Renal cortical epithelial cell (primary cell): ENCODE results near the gene GET4. TPM values are rescaled to one million over a fixed set of nuclear protein-coding genes. Genes with fewer than 3 reads are reported as not detected.
A peak's percentile ranks its signal among the peaks of the same experiment; 100 is the strongest.
"Not testable (repeated sequence)": the region's sequence is repeated elsewhere in the genome, so short reads cannot be mapped to it uniquely, and the experiment has no call there.

Source experiments
- DNase-seq: peaks from one replicate; pipeline ENCODE4 v3.0.0-alpha.2; 2011; ENCODE audit warnings: low read depth
- total RNA-seq: library from RNA; depleted of rRNA; stranded (reverse); fragments of >200 nt; gene quantifications from 2 replicates; pipeline ENCODE4 v1.2.3, GENCODE V29; 2014

The GET4 gene
- total RNA-seq, 1 donor from 2014 or later, result 30.7 TPM

DNA sequence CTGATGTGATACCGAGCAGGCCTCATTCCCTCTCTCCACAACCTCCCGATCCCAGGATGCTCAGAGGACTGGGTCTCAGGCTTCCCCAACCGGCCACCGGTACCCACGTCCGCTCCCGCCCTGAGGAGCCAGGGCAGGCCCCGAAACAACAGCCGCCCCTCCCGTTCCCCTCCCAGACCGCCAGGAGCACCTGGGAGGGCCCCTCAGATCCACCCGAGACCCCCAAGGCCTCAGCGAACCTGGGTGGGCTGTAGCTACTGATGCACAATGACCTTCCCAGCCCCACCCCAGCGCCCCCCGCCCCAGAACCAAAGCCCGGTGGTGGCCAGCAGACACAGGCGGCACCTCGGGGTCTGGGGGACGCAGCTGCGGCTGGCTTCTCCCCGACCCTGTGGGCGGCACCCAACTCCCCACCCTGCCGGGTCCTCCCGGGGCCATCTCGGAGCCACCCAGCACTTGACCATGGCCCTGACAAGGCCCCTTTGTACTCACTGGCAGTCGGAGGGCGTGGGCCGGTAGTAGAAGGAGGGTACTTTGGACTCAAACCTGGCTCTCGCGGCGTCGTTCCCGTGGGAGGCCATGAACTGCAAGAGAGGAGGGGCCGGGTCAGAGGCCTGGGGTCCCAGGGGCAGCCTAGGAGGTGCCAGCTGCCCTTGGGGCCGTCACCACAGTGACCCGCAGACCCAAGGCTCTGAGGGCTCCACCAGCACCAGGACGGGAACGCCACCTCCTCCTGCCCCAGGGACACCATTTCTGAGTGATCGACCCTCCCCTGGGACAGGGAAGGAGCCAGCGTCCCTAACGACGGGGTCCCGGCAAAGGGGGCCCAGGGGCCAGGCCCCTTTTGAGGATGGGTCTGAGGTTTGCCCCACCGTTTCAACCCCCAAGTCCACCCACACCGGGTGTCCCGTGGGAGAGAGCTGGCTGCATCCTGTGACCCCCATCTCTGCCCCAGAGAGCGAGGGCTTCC is 50.0 kb downstream of the GET4 start:
- no peak for DNase-seq

- no peak for DNase-seq
Measured at GRCh38 chr7:927031-927671, 50.8 kb downstream of the GET4 start.

DNA sequence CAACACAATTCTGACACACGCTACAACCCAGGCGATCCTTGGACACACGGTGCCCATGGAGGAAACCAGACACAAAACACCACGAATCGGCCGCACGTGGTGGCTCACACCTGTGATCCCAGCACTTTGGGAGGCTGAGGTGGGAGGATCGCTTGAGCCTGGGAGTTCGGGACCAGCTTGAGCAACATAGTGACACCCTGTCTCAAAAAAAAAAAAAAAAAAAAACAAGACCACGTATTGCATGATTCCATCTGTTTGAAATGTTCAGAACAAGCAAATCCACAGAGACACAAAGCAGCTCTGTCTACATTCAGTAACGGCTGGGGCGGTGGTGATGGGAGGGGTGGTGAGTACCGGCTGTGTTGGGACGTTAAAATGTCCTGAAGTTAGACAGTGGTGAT is 53.0 kb downstream of the GET4 start:
- DNase-seq, result no peak

GRCh38 chr7:930975-931758 is 54.8 kb downstream of the GET4 start:
- DNase-seq, result no peak

GRCh38 chr7:931871-932650 is 55.7 kb downstream of the GET4 start:
- DNase-seq, result no peak

DNA sequence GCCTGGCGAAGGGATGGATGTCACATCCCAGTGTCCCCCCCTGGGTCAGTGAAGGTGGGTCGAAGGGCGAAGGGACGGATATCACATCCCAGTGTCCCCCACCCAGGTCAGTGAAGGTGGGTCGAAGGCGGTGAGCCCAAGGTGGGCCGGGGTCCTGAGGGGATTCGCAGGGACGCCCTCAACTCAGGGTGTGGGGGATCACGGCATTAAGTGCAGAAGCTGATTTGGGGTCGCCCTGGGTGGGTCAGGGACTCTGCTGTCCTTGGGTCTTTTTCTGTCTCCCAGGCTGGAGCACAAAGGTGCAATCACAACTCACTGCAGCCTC is 56.3 kb downstream of the GET4 start:
- DNase-seq, result no peak

DNA sequence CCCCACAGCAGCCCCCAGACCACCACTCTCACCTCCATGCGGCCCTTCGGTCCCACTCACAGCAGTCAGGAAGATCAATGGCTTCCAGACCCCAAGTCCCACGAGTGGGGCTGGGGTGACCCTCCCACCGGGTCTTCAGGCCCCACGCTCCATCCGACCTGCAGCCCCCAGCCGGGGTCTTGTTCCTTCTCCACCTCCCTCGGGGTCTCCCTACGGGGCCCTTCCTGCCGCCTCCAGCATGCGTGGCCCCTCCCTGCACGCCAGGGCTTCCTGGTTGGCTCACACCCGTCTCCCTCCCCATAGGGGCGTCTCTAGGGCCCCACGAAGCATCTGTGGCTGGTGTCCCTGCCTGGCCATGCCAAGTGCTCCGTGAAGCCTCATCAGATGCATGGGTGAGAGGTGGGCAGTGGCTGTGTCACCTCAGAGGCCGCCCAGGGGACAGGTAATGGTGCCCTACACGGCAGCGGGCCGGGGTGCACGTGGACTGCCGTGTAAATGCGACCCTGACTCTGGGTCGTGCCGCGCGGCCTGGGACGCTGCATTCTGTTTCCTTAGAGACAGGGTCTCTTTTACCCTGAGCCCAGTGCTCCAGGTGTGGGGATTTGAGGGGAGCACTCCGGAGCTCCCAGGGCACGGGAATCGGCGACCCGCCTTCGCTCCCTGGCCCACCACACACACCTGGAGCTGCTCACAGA is 58.3 kb downstream of the GET4 start:
- DNase-seq, result no peak

DNA sequence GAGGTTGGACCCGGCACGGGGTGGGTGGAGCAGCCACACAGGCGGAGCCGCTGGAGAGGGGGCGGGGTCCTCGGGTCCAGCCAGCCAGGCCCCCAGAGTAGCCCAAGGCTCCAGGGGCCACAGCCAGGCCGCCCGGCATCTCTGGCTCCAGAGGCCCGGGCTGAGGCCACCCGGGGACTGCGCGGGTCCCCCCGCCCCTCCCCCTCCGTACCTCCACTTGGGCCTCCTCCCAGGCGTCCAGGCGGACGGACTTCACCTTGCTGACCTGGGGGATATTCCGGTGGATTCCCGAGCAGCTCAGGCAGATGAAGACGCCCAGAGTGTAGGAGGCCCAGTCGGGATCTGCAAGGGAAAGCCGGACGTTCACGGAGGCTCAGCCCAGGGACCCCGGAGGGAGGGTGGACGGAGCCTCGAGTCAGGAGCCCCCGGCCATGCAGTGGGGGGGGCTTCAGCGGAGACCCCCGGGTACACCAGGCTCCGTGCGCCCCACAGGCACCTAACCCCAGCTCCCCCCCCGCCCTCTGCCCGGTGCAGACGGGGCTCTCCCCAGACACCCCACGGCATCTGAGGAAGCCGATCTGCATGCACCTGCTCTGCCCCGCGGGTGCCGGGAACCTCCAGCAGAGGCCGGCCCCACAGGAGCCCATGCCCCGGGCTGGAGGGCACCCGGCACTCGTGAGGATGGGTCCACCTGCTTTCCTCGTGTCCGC is 59.0 kb downstream of the GET4 start:
- no peak for DNase-seq

DNA sequence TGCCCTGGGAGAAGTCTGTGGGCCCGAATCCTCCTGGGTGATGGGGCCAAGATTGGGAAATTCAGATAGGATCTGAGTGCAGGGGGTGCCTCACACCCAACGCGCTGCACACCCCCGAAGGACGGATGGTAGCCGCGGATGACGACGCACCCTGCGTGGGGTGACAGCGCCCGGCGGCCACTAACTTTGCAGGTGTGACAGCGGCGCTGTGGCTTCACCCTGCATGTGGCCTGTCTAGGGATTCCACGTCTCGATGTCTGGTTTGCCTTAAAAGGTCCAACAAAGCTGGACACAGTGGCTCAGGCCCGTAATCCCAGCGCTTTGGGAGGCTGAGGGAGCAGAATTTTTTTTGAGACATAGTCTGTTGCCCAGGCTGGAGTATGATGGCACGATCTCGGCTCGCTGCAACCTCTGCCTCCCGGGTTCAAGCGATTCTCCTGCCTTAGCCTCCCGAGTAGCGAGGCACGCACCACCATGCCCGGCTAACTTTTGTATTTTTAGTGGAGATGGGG is 59.6 kb downstream of the GET4 start:
- DNase-seq, result no peak

GRCh38 chr7:936386-937054 is 60.2 kb downstream of the GET4 start:
- DNase-seq, result peak; percentile 46

- DNase-seq, result no peak
Measured at GRCh38 chr7:937856-938484, 61.6 kb downstream of the GET4 start.

DNA sequence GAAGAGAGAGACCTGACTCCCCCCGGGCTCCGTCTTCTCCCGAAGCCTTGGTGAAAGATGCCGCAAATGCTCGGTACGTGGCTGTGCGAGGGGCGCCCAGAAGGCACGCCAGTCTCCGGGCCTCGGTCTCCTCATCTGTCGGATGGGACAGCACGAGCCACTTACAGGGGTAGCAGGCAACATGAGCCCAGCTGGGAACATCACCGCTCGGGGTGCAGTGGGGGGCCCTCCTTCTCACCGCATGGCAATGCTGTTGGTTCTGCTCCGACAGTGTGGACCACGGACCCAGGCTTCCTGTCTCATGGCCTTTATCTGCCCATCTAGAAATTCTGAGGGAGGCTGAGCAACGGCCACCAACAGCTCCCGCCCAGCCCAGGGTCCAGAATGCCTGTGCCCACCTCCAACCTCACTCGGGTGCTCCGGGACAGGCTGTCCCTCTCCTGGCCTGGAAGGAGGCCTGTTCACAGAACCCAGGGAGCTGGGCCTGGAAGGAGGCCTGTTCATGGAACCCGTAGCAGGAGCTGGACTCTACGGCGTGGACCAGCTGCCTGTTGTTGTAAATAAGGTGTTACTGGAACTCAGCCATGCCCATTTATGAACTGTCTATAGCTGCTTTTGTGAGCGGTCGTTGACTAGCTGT is 62.3 kb downstream of the GET4 start:
- no peak for DNase-seq

GRCh38 chr7:939843-940242 is 63.5 kb downstream of the GET4 start:
- no peak for DNase-seq

GRCh38 chr7:940599-941408 is 64.5 kb downstream of the GET4 start:
- no peak for DNase-seq

DNA sequence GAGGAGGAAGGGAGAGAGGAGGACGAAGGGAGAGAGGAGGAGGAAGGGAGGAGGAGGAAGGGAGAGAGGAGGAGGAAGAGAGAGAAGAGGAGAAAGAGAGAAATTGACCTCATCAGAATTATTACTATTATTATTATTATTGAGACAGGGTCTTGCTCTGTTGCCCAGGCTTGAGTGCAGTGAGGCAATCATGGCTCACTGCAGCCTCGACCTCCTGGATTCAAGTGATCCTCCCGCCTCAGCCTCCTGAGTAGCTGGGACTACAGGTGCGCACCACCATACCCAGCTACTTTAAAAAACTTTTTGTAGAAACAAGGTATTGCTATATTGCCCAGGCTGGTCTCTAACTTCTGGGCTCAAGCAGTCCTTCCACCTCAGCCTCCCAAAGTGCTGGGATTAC is 67.4 kb downstream of the GET4 start:
- not testable (repeated sequence) for DNase-seq

DNA sequence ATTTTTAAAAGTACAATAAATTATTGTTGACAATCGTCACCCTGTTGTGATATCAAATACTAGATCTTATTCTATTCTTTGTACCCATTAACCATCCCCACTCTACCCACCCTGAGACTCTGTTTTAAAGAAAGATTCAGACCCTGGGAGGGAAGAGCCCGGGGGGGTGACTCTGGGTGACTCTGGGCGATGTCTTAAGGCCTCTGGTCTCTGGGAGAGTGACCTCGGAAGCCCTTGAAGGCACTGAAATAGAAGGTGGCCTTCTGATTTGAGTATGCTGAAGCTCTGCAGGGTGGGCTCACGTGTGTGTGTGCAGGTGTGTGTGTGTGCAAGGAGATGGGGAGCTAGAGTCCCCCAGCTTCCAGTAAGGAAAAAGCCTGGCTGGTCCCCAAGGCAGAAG is 68.4 kb downstream of the GET4 start:
- no peak for DNase-seq

GRCh38 chr7:945147-945555 is 68.8 kb downstream of the GET4 start:
- no peak for DNase-seq
